ENCODE measurements around the gene TMPRSS9.

DNA sequence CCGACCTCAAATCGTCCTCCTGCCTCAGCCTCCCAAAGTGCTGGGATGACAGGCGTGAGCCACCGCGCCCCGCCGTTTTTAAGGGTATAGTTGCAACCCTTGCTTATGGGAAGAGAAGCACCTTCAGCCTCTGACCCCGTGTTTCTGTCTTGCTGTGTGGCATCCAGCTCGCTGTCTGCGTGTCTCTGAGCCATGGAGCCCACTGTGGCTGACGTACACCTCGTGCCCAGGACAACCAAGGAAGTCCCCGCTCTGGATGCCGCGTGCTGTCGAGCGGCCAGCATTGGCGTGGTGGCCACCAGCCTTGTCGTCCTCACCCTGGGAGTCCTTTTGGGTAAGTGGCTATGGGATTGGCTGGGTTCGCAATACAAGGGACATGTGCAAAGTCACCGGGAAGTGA, 29.5 kb downstream of the TMPRSS9 start:
- TF ChIP-seq, protein P1, sequence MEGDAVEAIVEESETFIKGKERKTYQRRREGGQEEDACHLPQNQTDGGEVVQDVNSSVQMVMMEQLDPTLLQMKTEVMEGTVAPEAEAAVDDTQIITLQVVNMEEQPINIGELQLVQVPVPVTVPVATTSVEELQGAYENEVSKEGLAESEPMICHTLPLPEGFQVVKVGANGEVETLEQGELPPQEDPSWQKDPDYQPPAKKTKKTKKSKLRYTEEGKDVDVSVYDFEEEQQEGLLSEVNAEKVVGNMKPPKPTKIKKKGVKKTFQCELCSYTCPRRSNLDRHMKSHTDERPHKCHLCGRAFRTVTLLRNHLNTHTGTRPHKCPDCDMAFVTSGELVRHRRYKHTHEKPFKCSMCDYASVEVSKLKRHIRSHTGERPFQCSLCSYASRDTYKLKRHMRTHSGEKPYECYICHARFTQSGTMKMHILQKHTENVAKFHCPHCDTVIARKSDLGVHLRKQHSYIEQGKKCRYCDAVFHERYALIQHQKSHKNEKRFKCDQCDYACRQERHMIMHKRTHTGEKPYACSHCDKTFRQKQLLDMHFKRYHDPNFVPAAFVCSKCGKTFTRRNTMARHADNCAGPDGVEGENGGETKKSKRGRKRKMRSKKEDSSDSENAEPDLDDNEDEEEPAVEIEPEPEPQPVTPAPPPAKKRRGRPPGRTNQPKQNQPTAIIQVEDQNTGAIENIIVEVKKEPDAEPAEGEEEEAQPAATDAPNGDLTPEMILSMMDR (IDR thresholded peaks at IDR 0.05) = no peak
- no peak for TF ChIP-seq POLR2A (IDR thresholded peaks at IDR 0.05)

All from thyroid gland (tissue), 4 donors.